ENCODE results near the gene USP40.

The USP40 gene

DNA sequence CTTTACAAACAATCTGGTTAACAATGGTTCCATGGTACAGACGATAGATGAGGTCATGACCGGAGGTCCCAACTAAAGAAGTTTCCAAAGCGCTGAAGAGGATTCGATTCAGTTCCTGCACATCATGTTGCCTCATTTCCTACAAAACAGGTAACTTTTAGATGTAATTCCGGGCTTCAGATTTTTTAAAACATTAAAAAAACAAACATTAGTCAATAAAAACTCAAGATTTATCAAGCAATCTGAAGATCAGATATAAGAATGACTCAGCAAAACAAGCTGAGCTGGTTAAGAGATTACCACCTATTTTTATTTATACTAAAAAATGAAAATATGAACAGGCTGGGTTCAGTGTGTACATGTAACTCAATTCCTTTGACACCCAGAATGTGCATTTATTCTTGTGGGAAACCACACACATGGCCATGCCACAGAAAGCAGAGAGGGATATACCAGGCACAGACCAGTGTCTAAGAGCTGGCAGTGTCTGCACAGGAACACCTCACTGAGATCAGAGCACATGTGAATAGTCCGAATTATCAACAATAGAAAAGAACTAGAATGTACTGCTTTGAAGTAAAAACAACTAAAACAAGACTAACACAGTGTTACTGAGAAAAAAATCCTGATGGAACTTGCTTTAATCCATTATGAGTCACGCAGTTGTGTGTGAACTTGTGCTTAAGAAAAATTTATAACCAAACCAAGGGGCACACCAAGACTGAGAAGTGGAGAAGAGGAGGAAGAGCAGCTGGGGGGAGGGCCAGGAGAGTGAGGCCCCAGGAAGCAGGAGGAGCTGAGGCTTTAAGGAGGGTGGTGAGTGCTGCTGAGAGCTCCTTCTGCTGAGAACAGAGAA is 9.5 kb downstream of the USP40 start:
- Histone ChIP-seq H3K4me1 (peaks cover 5% of the 10 kb centered on the region), H2AFZ (no peak overlapping the region), H3K27me3 (ENCODE audit: control insufficient read depth, insufficient read depth, low read length) (no peaks in the 10 kb centered on the region), H3K4me3 (ENCODE audit: low read depth, low read length) (no peak overlapping the region), H3K9me3 (ENCODE audit: control insufficient read depth, low read length) (no peaks in the 10 kb centered on the region), H3K9ac (no peak overlapping the region), H3K36me3 (ENCODE audit: control insufficient read depth, insufficient read depth, low read length) (no peaks in the 10 kb centered on the region), H3K4me2 (ENCODE audit: low read length) (no peak overlapping the region), H3K27ac (no peak overlapping the region), H3K79me2 (no peaks in the 10 kb centered on the region)
- TF ChIP-seq, protein P1, sequence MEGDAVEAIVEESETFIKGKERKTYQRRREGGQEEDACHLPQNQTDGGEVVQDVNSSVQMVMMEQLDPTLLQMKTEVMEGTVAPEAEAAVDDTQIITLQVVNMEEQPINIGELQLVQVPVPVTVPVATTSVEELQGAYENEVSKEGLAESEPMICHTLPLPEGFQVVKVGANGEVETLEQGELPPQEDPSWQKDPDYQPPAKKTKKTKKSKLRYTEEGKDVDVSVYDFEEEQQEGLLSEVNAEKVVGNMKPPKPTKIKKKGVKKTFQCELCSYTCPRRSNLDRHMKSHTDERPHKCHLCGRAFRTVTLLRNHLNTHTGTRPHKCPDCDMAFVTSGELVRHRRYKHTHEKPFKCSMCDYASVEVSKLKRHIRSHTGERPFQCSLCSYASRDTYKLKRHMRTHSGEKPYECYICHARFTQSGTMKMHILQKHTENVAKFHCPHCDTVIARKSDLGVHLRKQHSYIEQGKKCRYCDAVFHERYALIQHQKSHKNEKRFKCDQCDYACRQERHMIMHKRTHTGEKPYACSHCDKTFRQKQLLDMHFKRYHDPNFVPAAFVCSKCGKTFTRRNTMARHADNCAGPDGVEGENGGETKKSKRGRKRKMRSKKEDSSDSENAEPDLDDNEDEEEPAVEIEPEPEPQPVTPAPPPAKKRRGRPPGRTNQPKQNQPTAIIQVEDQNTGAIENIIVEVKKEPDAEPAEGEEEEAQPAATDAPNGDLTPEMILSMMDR (IDR thresholded peaks at IDR 0.05), result no peak

DNA sequence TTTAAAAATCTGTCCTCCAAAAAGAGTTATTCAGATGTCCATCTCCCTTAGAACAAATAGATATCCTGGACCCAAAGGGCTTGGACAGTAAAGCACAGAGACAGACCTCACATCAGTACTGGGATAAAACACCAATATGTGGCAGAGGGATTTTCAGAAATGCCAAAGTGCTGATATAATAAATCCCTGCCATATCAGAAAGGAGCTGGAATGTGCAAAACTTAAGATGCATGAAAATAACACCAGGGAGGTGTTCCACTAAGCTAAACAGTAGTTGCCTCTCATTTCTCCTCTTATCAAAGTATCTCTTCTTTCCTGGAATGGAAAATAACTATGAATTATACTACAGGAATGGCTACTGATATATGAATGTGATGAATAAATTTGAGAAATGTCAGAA is 13.2 kb downstream of the USP40 start:
- no peaks in the 10 kb centered on the region for H3K27me3 ChIP-seq (ENCODE audit: control insufficient read depth, insufficient read depth, low read length)
- H3K9ac ChIP-seq, result no peak overlapping the region
- peaks cover 5% of the 10 kb centered on the region for H3K4me1 ChIP-seq
- no peak overlapping the region for H2AFZ ChIP-seq
- H3K4me3 ChIP-seq (ENCODE audit: low read depth, low read length), result no peak overlapping the region
- TF ChIP-seq, protein P1 (IDR thresholded peaks at IDR 0.05), result no peak
- H3K4me2 ChIP-seq (ENCODE audit: low read length), result no peak overlapping the region
- H3K27ac ChIP-seq, result no peak overlapping the region
- H3K36me3 ChIP-seq (ENCODE audit: control insufficient read depth, insufficient read depth, low read length), result no peaks in the 10 kb centered on the region
- no peaks in the 10 kb centered on the region for H3K79me2 ChIP-seq
- no peaks in the 10 kb centered on the region for H3K9me3 ChIP-seq (ENCODE audit: control insufficient read depth, low read length)

DNA sequence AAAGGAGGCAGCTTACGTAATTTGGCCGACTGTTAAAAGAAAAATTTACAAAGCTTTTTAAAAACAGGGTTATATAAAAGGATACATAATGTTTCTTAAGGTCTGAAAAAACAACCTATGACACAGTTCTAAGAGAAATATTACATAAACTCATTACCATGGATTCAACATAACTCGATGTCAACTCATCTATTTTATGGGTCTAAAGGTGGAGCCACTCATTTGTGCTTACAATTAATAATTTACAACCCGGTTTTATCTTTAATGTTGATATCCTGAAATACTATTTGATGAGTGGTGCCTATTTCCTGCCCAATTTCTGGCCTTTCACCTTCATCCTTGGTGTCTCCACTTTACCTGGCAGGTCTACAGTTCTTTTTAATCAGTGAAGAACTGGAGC is 15.1 kb downstream of the USP40 start:
- TF ChIP-seq, protein P1 (IDR thresholded peaks at IDR 0.05), result no peak
- no peaks in the 10 kb centered on the region for H3K36me3 ChIP-seq (ENCODE audit: control insufficient read depth, insufficient read depth, low read length)
- no peaks in the 10 kb centered on the region for H3K9me3 ChIP-seq (ENCODE audit: control insufficient read depth, low read length)
- H3K4me2 ChIP-seq (ENCODE audit: low read length), result no peak overlapping the region
- no peaks in the 10 kb centered on the region for H3K27me3 ChIP-seq (ENCODE audit: control insufficient read depth, insufficient read depth, low read length)
- no peak overlapping the region for H2AFZ ChIP-seq
- H3K79me2 ChIP-seq, result no peaks in the 10 kb centered on the region
- no peak overlapping the region for H3K27ac ChIP-seq
- no peak overlapping the region for H3K4me3 ChIP-seq (ENCODE audit: low read depth, low read length)
- H3K4me1 ChIP-seq, result no peaks in the 10 kb centered on the region
- H3K9ac ChIP-seq, result no peak overlapping the region

DNA sequence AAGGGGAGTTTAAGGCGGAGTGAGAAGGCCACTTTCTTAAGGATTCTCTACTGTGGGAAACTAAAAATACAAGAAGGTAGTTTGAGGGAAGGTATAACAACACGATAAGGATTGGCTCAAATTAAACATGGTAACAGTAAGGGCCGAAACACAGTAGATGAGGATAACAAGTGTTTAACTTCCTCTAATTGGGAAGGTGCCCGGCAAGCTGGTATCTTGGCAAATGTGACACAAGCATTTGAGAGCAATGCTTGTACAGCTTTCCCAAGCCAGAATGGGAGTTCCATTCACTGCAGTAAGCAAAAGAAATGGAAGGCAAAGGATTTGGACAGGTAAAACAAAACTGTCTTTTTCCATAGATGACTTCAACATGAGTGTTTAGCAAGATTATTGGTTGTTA is 19.8 kb downstream of the USP40 start:
- Histone ChIP-seq H3K9me3 (ENCODE audit: control insufficient read depth, low read length) (no peaks in the 10 kb centered on the region), H3K9ac (no peak overlapping the region), H3K4me2 (ENCODE audit: low read length) (no peak overlapping the region), H3K4me1 (no peaks in the 10 kb centered on the region), H3K27me3 (ENCODE audit: control insufficient read depth, insufficient read depth, low read length) (no peaks in the 10 kb centered on the region), H2AFZ (no peak overlapping the region), H3K27ac (no peak overlapping the region), H3K79me2 (no peaks in the 10 kb centered on the region), H3K4me3 (ENCODE audit: low read depth, low read length) (no peak overlapping the region), H3K36me3 (ENCODE audit: control insufficient read depth, insufficient read depth, low read length) (no peaks in the 10 kb centered on the region)
- TF ChIP-seq, protein P1 (IDR thresholded peaks at IDR 0.05), result no peak

DNA sequence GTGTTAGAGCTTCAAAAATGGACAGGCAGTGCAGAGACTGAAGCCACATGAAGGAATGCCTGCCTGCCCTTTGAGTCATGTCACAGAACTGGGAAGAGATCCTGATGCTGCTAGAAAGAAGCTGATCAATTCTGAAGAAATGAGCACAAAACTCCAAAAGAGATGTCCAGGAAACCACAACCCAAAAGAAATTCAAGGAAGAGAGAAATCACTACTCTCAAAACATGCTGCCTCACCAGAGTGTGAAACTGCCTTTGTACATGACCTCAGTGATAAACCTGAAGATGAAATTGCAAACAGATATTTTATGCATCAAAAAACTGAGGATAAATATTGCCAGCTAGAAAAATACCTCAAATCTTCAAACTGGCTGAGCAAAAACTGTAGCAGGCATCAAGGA is 20.5 kb downstream of the USP40 start:
- Histone ChIP-seq H3K4me1 (no peaks in the 10 kb centered on the region), H3K9me3 (ENCODE audit: control insufficient read depth, low read length) (no peaks in the 10 kb centered on the region), H3K9ac (no peak overlapping the region), H3K4me3 (ENCODE audit: low read depth, low read length) (no peak overlapping the region), H3K27me3 (ENCODE audit: control insufficient read depth, insufficient read depth, low read length) (no peaks in the 10 kb centered on the region), H3K27ac (no peak overlapping the region), H3K4me2 (ENCODE audit: low read length) (no peak overlapping the region), H3K36me3 (ENCODE audit: control insufficient read depth, insufficient read depth, low read length) (no peaks in the 10 kb centered on the region), H3K79me2 (no peaks in the 10 kb centered on the region), H2AFZ (no peak overlapping the region)
- TF ChIP-seq, protein P1 (IDR thresholded peaks at IDR 0.05), result no peak
